DND-41 (cell line): ENCODE data around the gene WAPL.

Experiments used
- ATAC-seq: fragments of 200-7000 bp; cut with Tn5 transposase; 3 replicates; pipeline ENCODE4 v1.9.1; 2021; ENCODE audit warnings: low read depth; ENCODE audit not compliant: insufficient read depth
- DNase-seq: peaks from one replicate; pipeline ENCODE4 v3.0.0-alpha.2; 2020
- H2AFZ ChIP-seq: 2 replicates; pipeline ENCODE4 v1.6.0; 2012; ENCODE audit warnings: low read depth, low read length
- H3K27ac ChIP-seq: 2 replicates; pipeline ENCODE4 v1.5.1; 2012; ENCODE audit warnings: low read length, inconsistent platforms
- H3K27me3 ChIP-seq: fragments of 200-600 bp; sonication (generic); 2 replicates; pipeline ENCODE4 v1.6.0; 2012; ENCODE audit warnings: low read length, mild to moderate bottlenecking, inconsistent platforms; ENCODE audit not compliant: insufficient read depth, poor library complexity
- H3K36me3 ChIP-seq: 2 replicates; pipeline ENCODE4 v1.5.1; 2012; ENCODE audit warnings: low read length, inconsistent platforms; ENCODE audit not compliant: insufficient read depth
- H3K4me1 ChIP-seq: 2 replicates; pipeline ENCODE4 v1.5.1; 2012; ENCODE audit warnings: mild to moderate bottlenecking, low read length; ENCODE audit not compliant: insufficient read depth
- H3K4me2 ChIP-seq: 2 replicates; pipeline ENCODE4 v1.6.0; 2012; ENCODE audit warnings: mild to moderate bottlenecking, moderate library complexity, low read length, inconsistent platforms; ENCODE audit not compliant: insufficient read depth
- H3K4me3 ChIP-seq, 2 experiments: fragments of 200-600 bp in 1 of 2; shearing (Covaris generic) in 1 of 2; 2 replicates each; pipeline ENCODE4 v1.5.1; 2012 to 2016; ENCODE audit warnings: inconsistent platforms in 2 of 2, low read length in 2 of 2, mild to moderate bottlenecking in 2 of 2, low read depth in 1 of 2, moderate library complexity in 1 of 2
- H3K79me2 ChIP-seq: 2 replicates; pipeline ENCODE4 v1.6.0; 2012; ENCODE audit warnings: low read length, inconsistent platforms; ENCODE audit not compliant: insufficient read depth
- H3K9ac ChIP-seq: 2 replicates; pipeline ENCODE4 v1.6.0; 2012; ENCODE audit warnings: low read depth, mild to moderate bottlenecking, inconsistent platforms, low read length, moderate library complexity
- H3K9me3 ChIP-seq: 2 replicates; pipeline ENCODE4 v1.5.1; 2012; ENCODE audit warnings: low read length, moderate library complexity, mild to moderate bottlenecking, inconsistent platforms; ENCODE audit not compliant: insufficient read depth, severe bottlenecking
- H4K20me1 ChIP-seq: 2 replicates; pipeline ENCODE4 v1.6.0; 2012; ENCODE audit warnings: low read length; ENCODE audit not compliant: insufficient read depth
- CTCF ChIP-seq: IDR thresholded peaks from 2 replicates; pipeline ENCODE4 v1.5.1; 2012; ENCODE audit warnings: borderline replicate concordance, low read length, moderate library complexity, mild to moderate bottlenecking; ENCODE audit not compliant: poor library complexity, severe bottlenecking; ENCODE audit errors: extremely low read depth
- EZH2 ChIP-seq: IDR thresholded peaks from 3 replicates; pipeline ENCODE4 v1.6.1; 2012; ENCODE audit warnings: borderline replicate concordance, low read depth, mild to moderate bottlenecking, moderate library complexity, low read length, inconsistent platforms; ENCODE audit not compliant: severe bottlenecking

The WAPL gene

GRCh38 chr10:86481761-86482160, 39.8 kb downstream of the WAPL start:
- no peaks in the 10 kb centered on the region for H3K27me3 ChIP-seq
- no peak overlapping the region for H3K4me2 ChIP-seq
- H3K27ac ChIP-seq, result no peak overlapping the region
- no peak overlapping the region for H3K9ac ChIP-seq
- H3K4me3 ChIP-seq, result no peak overlapping the region
- no peaks in the 10 kb centered on the region for H3K4me1 ChIP-seq
- H3K9me3 ChIP-seq, result no peaks in the 10 kb centered on the region
- peaks cover 73% of the 10 kb centered on the region for H3K79me2 ChIP-seq
- H2AFZ ChIP-seq, result no peak overlapping the region
- DNase-seq (no peak), ATAC-seq (no peak)
- H4K20me1 ChIP-seq, result peaks cover 22% of the 10 kb centered on the region
- H3K36me3 ChIP-seq, result peaks cover 78% of the 10 kb centered on the region
- TF ChIP-seq EZH2 (no peak), CTCF (no peak)

GRCh38 chr10:86480571-86480970, 41.0 kb downstream of the WAPL start:
- no peak overlapping the region for H3K9ac ChIP-seq
- H2AFZ ChIP-seq, result no peak overlapping the region
- TF ChIP-seq EZH2 (no peak), CTCF (no peak)
- DNase-seq (no peak), ATAC-seq (no peak)
- H3K4me1 ChIP-seq, result no peaks in the 10 kb centered on the region
- H3K4me2 ChIP-seq, result no peak overlapping the region
- H3K27ac ChIP-seq, result no peak overlapping the region
- H3K27me3 ChIP-seq, result no peaks in the 10 kb centered on the region
- peaks cover 13% of the 10 kb centered on the region; the same call in 1 of the 2 replicates for H4K20me1 ChIP-seq
- H3K9me3 ChIP-seq, result no peaks in the 10 kb centered on the region
- H3K79me2 ChIP-seq, result peaks cover 69% of the 10 kb centered on the region
- no peak overlapping the region for H3K4me3 ChIP-seq
- peaks cover 70% of the 10 kb centered on the region for H3K36me3 ChIP-seq

DNA sequence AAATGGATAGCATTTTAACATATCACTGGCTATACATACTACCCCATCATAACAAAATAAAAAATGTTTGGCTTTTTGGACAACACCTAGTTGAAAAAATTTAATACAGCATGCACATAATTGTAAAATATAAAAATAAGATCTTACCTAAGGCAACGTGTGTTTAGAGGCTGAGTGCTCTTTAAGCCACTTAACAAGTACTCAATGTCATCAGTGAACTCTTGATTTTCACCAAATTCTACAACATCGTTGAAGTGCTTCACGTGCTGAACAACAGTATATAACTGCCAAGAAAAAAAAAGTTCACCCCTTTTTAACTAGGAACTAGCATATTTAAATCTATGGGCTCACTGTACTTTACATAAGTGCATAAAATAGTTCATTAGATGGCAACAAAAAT, 49.5 kb downstream of the WAPL start:
- Histone ChIP-seq H3K27ac (no peak overlapping the region), H3K9ac (no peak overlapping the region), H3K4me3 (no peak overlapping the region), H3K79me2 (peaks cover 27% of the 10 kb centered on the region), H2AFZ (no peak overlapping the region), H3K36me3 (peaks cover 69% of the 10 kb centered on the region), H4K20me1 (peaks cover 8% of the 10 kb centered on the region; the same call in 1 of the 2 replicates), H3K9me3 (no peaks in the 10 kb centered on the region), H3K4me2 (no peak overlapping the region), H3K27me3 (no peaks in the 10 kb centered on the region), H3K4me1 (no peaks in the 10 kb centered on the region)
- no peak for DNase-seq
- no peak for TF ChIP-seq EZH2
- TF ChIP-seq CTCF, result no peak
- no peak for ATAC-seq
